ENCODE measurements around the gene SLC7A5.

DNA sequence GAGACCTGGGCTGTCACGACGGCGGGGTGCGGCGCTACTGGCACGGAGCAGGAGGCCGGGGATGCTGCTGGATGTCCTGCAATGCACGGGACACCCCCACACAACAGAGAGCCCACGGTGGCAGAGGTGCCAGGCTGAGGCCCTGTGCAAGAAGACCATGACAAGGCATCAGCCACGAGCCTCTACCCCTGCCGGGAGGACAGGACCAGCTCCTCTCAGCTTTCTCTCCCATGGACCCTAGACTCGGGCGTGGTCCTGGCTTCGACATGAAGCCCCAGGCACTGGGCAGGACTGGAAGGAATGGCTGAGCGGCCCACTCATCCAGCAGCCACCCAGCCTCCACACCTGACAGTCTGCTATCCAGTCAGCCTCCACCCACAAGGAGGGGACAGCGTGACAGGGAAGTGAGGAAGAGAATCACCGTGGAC, 25.6 kb downstream of the SLC7A5 start:
- TF ChIP-seq POLR2A (IDR thresholded peaks at IDR 0.05) (no peak), POLR2AphosphoS5 (IDR thresholded peaks at IDR 0.05) (no peak)

Measured in transverse colon (tissue), 3 donors.